Ovary (tissue), 9 donors: ENCODE data around the gene TET2. TPM values are rescaled to one million over a fixed set of nuclear protein-coding genes. Genes with fewer than 3 reads are reported as not detected.

Experiments used
- DNase-seq, 5 donors: peaks; one replicate each; pipeline ENCODE4 v3.0.0-alpha.2; 2019 to 2020
- H3K27ac ChIP-seq, 2 donors: fragments of 200-600 bp; one replicate each; pipeline versions ENCODE4 v1.5.1 to v1.8.0; 2019 to 2022
- H3K27me3 ChIP-seq: fragments of 200-600 bp; one replicate; pipeline ENCODE4 v1.8.0; 2022
- H3K36me3 ChIP-seq: fragments of 200-600 bp; sonication (generic); one replicate; pipeline ENCODE4 v1.5.1; 2019
- H3K4me1 ChIP-seq: one replicate; pipeline ENCODE4 v1.8.1; 2013; ENCODE audit warnings: mild to moderate bottlenecking, moderate library complexity; ENCODE audit not compliant: insufficient read depth
- H3K4me3 ChIP-seq: fragments of 200-600 bp; sonication (generic); one replicate; pipeline ENCODE4 v1.5.1; 2017
- H3K9me3 ChIP-seq, 2 donors: fragments of 200-600 bp in 1 of 2; sonication (generic) in 1 of 2; one replicate each; pipeline versions ENCODE4 v1.5.1 to v1.8.1; 2013 to 2019; ENCODE audit warnings: mild to moderate bottlenecking in 1 of 2, moderate library complexity in 1 of 2
- CTCF ChIP-seq, 3 donors: fragments of 450-650 bp in 2 of 3; fragments of 200-600 bp in 1 of 3; IDR thresholded peaks; one replicate each; pipeline versions ENCODE4 v1.5.1 to v1.8.0; 2016 to 2022; ENCODE audit warnings: antibody characterized with exemption in 3 of 3, mild to moderate bottlenecking in 1 of 3
- EP300 ChIP-seq: sonication (generic); formaldehyde crosslinking; IDR thresholded peaks from one replicate; pipeline ENCODE4 v1.6.1; 2017; ENCODE audit warnings: antibody characterized with exemption
- POLR2A ChIP-seq: fragments of 450-650 bp; IDR thresholded peaks from one replicate; pipeline ENCODE4 v1.6.1; 2017; ENCODE audit warnings: antibody characterized with exemption, mild to moderate bottlenecking, moderate library complexity
- WGBS, 3 donors: extraction: QIAGEN DNeasy Blood & Tissue Kit in 1 of 3; methylation state at CpG; one replicate each; pipeline versions ENCODE4 v1.1.5 to v1.1.7; 2013 to 2017; 5-methylcytosine and 5-hydroxymethylcytosine counted together
- intact Hi-C, 4 donors: fragments of 100-400 bp; cut with DNase I; formaldehyde crosslinking; loops; one replicate each; pipeline versions ENCODE4 v1.11.0 to v1.15.1; 2022 to 2023
- polyA plus RNA-seq, 2 donors: library from polyadenylated mRNA; stranded (reverse); fragments of 200-250 nt in 1 of 2; fragments of 350-450 nt in 1 of 2; fragmentation: Illumina TruSeq in 1 of 2; extraction: RNeasy Lipid Tissue Mini Kit (QIAGEN cat#74804) in 1 of 2; gene quantifications; one replicate each; pipeline ENCODE4 v1.2.3, GENCODE V29; 2013 to 2014
- total RNA-seq, 7 donors: library from RNA; depleted of rRNA in 2 of 7; stranded (reverse); fragments of >200 nt in 2 of 7; fragmentation: NEBNext Ultra II Directional in 3 of 7; extraction: Animal tissue kit (Norgen Biotek cat#: 25700) in 3 of 7; gene quantifications; one replicate each; pipeline versions ENCODE4 v1.1.0 to v1.2.4, GENCODE V29; 2016 to 2023
- donor health status: DM: no; HTN: no; CAD: no; lungs with moderate emphysema.
- donor health status: DM: no; HTN: no; CAD: no.
- donor health status: Bipolar disorder and iron deficiency.
- donor health status: DM: yes; HTN: yes; CAD: no.
- donor health status: DM: no; HTN: no; CAD: no.
- donor health status: DM: yes; HTN: yes; CAD: no.

The TET2 gene
- total and polyA plus RNA-seq, 9 donors, result 3.7 to 20.8 (median 17.3) TPM

- Histone ChIP-seq H3K4me3 (no peak overlapping the region), H3K27me3 (no peaks in the 10 kb centered on the region), H3K9me3 (no peaks in the 10 kb centered on the region), H3K27ac (no peak overlapping the region), H3K36me3 (no peaks in the 10 kb centered on the region), H3K4me1 (peaks cover 2% of the 10 kb centered on the region)
- intact Hi-C loops, result no loop called here
- TF ChIP-seq CTCF (IDR thresholded peaks at IDR 0.05) (no peak), POLR2A (no peak), EP300 (no peak)
- DNase-seq, result no peak
These were observed 26.1 kb upstream of the TET2 start for GRCh38 chr4:105120626-105121025.

GRCh38 chr4:105122350-105122749 lies 24.3 kb upstream of the TET2 start:
- no peak overlapping the region for H3K27ac ChIP-seq
- H3K4me1 ChIP-seq, result no peaks in the 10 kb centered on the region
- H3K27me3 ChIP-seq, result peaks cover 3% of the 10 kb centered on the region
- intact Hi-C loops, result no loop called here
- TF ChIP-seq EP300, result no peak
- no peak for TF ChIP-seq POLR2A
- TF ChIP-seq CTCF (IDR thresholded peaks at IDR 0.05), result no peak
- WGBS, 3 donors, result 79 to 87% (median 85%) methylated on average over 4 of the region's 4 CpGs
- H3K4me3 ChIP-seq, result no peak overlapping the region
- no peaks in the 10 kb centered on the region for H3K9me3 ChIP-seq
- DNase-seq, result no peak
- H3K36me3 ChIP-seq, result no peaks in the 10 kb centered on the region

GRCh38 chr4:105126311-105127169 lies 20.1 kb upstream of the TET2 start:
- Histone ChIP-seq H3K36me3 (no peaks in the 10 kb centered on the region), H3K27ac (no peak overlapping the region), H3K4me3 (no peak overlapping the region), H3K4me1 (no peaks in the 10 kb centered on the region), H3K27me3 (peaks cover 3% of the 10 kb centered on the region), H3K9me3 (no peaks in the 10 kb centered on the region)
- TF ChIP-seq POLR2A (no peak), EP300 (no peak), CTCF (IDR thresholded peaks at IDR 0.05) (no peak)
- intact Hi-C loops, result no loop called here
- no peak for DNase-seq
- 7 to 17% (median 9%) methylated on average over 3 of the region's 3 CpGs for WGBS, 3 donors

- no peak for TF ChIP-seq EP300
- TF ChIP-seq POLR2A, result no peak
- TF ChIP-seq CTCF (IDR thresholded peaks at IDR 0.05), result no peak
- intact Hi-C loops, result no loop called here
- DNase-seq, result no peak
These were observed 19.6 kb upstream of the TET2 start for GRCh38 chr4:105127170-105127445.

More at GRCh38 chr4:105127170-105127445, 19.6 kb upstream of the TET2 start:
- Histone ChIP-seq H3K36me3 (no peaks in the 10 kb centered on the region), H3K4me3 (no peak overlapping the region), H3K4me1 (no peaks in the 10 kb centered on the region), H3K9me3 (no peaks in the 10 kb centered on the region), H3K27ac (no peak overlapping the region), H3K27me3 (peaks cover 3% of the 10 kb centered on the region)
- 81 to 85% (median 84%) methylated on average over 2 of the region's 2 CpGs for WGBS, 3 donors
